ENCODE data around the gene CDHR1.

- TF ChIP-seq CTCF (conservative IDR thresholded peaks at IDR 0.05) (no peak), ZFX (IDR thresholded peaks at IDR 0.05) (no peak)
Measured at GRCh38 chr10:84178160-84178609, 16.2 kb upstream of the CDHR1 start.
